Dermis blood vessel endothelial cell (primary cell): Measurements from ENCODE around the gene CDKN3. TPM values are rescaled to one million over a fixed set of nuclear protein-coding genes. Genes with fewer than 3 reads are reported as not detected.
"Not testable (repeated sequence)": the region's sequence is repeated elsewhere in the genome, so short reads cannot be mapped to it uniquely, and the experiment has no call there.

Source experiments
- DNase-seq: peaks from one replicate; pipeline ENCODE4 v3.0.0; 2010
- total RNA-seq: library from RNA; depleted of rRNA; stranded (reverse); fragments of >200 nt; gene quantifications from 2 replicates; pipeline ENCODE4 v1.2.3, GENCODE V29; 2014

The CDKN3 gene
- total RNA-seq, 1 donor from 2014 or later, result 34.4 TPM

DNA sequence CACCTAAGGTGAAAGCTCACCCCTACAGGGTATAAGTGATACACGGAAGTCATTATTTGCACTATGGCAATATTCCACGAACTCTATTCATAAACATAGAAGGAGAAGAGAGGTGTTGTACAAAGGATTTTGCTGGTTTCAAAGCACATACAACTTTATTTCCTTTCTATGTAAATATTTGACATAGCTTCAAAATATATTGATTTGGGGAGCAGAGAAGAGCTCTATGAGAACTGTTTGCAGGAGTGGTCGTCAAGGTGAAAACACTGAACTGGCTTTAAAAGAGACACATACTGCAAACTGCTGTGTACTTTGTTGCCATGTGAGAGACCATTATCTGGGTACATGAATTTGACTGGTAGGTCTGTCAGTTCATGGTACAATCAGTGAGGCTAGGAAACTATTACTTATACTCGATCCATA is 27.7 kb downstream of the CDKN3 start:
- DNase-seq, result no peak

DNA sequence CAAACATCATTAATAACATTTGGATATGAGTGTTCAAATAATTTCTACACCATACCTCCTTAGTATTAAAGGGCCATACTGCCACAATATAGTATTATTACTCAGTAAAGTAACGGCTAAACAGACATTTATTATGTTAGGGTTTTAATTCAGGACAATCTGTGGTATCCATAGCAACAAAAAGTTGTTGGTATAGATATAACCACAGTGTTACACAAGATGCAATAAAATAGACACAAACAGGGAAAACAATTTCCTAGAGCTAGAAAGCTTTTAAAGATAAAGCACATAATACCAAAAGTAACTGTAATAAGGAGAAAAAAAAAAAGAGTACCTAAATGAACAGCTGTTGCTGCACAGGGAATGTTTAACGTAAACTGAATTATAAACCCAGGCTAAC is 28.3 kb downstream of the CDKN3 start:
- no peak for DNase-seq

DNA sequence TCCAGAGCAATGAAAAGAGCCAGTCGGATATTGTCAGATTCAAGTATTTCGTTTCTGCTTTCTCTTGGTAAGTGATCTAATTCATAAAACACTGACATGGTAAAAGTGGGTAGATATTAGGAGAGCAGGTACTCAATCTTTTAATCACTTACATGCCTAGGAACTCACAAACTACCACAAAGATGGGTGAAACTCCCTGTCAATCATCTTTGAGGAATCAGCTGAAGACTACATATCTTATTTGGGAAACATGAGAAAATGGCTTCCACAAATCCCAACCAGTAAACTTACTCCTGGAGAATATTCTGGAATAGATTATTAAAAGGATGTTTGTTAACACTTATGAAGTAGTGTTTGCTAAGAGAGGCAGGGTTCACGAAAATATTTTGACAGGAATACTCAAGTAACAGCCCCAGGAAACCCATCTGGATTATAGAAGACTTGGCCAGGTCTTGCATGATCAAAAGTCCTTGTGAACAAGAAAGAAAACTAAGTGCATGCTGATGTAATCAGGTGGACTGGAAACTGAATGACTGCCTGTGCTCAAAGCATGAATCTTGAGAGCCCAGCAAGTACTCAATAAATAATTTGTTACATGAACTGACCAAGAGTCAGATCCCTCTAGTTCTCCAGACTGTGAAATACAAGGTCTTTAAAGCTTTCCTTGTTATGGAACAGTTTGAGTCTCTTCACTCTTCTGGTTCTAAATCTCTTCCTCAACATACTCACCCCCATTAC is 28.9 kb downstream of the CDKN3 start:
- no peak for DNase-seq

- DNase-seq, result no peak
Observed at GRCh38 chr14:54427871-54428270, 31.1 kb downstream of the CDKN3 start.

DNA sequence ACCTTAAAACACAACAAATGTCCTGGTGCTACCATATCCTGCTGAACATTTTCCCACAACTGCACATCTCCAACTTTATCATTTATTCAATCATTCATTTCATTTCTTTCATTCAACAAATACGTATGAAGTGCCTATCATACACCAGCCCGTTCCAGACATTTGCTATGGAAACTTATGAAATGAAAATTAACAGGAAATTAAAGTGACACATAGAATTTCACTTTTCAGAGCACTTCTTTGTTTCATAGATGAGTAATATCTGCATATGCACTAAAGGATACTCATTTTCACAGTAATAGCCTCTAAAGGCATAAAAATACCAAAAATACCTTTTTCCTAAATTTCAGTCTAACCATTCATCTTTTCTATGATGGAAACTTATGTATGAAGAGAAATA is 31.7 kb downstream of the CDKN3 start:
- DNase-seq, result peak; percentile 10

DNA sequence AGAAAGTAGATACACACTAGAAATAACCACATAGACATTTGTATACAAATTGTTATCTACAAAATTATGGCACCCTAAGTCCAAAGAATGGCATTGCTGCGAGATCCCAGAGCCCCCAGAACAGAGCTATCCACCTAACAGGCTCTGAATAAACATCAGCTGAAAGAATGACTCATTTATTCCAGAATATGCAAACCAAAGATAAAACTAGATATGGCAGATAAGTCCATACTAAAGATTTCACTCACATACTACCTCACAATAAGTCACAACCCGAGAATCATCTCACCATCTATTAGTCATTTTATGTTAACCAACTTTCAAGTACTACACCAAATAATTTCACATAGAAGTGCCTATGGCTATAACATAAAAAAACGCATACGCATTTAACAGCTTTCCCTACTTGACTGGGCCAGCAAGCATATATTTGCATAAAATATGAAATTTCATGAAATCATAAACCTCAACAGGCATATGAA is 38.7 kb downstream of the CDKN3 start:
- peak; percentile 74 for DNase-seq

DNA sequence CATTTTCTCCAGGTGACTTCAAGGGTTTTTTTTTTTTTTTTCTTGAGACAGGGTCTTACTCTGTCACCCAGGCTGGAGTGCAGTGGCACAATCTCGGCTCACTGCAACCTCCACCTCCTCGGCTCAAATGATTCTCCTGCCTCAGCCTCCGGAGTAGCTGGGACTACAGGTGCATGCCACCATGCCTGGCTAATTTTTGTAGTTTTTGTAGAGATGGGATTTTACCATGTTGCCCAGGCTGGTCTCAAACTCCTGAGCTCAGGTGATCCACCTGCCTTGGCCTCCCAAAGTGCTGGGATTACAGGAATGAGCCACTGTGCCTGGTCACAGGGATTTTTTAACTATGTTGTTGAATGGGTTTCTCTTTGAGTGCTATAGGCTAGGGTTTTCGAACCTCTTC is 41.1 kb downstream of the CDKN3 start:
- DNase-seq, result not testable (repeated sequence)

- no peak for DNase-seq
Observed at GRCh38 chr14:54438703-54439102, 41.9 kb downstream of the CDKN3 start.

DNA sequence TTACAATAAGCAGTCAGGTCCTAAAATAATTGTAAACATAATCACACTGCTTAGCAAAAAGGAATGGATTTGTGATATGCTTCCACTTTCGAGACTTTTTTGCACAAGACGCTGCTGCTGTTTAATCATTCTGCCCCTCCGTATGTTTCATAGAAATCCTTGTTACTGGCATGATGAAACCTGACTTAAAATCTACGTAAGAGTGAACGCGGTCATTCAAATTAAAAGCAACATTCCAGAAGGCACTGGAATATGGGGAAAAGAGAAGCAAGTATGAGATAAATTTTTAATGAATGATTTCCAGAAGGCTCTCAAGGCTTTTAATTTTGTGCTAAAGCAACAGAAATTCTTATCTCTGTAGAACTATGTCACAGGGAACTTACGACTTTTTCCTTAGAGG is 43.2 kb downstream of the CDKN3 start:
- DNase-seq, result no peak

- DNase-seq, result peak; percentile 21
Observed at GRCh38 chr14:54440476-54440872, 43.7 kb downstream of the CDKN3 start.

GRCh38 chr14:54440873-54441868 is 44.4 kb downstream of the CDKN3 start, which contains the start of gene CNIH1:
Gene CNIH1, minus strand, starts transcription at chr14:54441374. Its CDS starts 47 bp downstream, at chr14:54441327.
- DNase-seq, result peak; percentile 94

- DNase-seq, result not testable (repeated sequence)
Observed at GRCh38 chr14:54442961-54443360, 46.2 kb downstream of the CDKN3 start.

- no peak for DNase-seq
Observed at GRCh38 chr14:54443981-54444380, 47.2 kb downstream of the CDKN3 start.

- DNase-seq, result no peak
Observed at GRCh38 chr14:54444681-54445080, 47.9 kb downstream of the CDKN3 start.

GRCh38 chr14:54446161-54446693 is 49.4 kb downstream of the CDKN3 start:
- DNase-seq, result no peak

- no peak for DNase-seq
Observed at GRCh38 chr14:54447231-54447692, 50.5 kb downstream of the CDKN3 start.

DNA sequence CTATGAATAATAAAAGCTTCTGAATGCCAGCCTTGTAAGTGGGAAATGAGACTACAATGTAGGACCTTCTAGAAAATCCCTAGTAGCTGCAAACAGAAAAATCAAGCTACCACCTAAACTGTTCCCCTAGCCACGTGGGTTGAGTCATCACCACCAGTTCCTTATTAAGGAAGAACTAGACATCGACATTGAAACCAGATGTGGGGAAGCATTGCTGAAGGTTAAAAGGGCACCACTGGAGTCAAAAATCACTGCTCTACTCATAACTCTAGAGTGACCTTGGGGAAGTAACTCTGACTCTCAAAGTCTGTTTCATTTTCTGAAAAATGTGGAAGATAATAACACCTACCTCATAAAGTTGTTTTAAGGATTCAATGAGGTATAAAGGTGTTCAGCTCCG is 53.7 kb downstream of the CDKN3 start:
- no peak for DNase-seq

- DNase-seq, result no peak
Observed at GRCh38 chr14:54451121-54451601, 54.4 kb downstream of the CDKN3 start.

GRCh38 chr14:54451961-54452360 is 55.2 kb downstream of the CDKN3 start:
- no peak for DNase-seq

GRCh38 chr14:54453252-54453651 is 56.4 kb downstream of the CDKN3 start:
- no peak for DNase-seq

- DNase-seq, result not testable (repeated sequence)
Observed at GRCh38 chr14:54453990-54454389, 57.2 kb downstream of the CDKN3 start.

DNA sequence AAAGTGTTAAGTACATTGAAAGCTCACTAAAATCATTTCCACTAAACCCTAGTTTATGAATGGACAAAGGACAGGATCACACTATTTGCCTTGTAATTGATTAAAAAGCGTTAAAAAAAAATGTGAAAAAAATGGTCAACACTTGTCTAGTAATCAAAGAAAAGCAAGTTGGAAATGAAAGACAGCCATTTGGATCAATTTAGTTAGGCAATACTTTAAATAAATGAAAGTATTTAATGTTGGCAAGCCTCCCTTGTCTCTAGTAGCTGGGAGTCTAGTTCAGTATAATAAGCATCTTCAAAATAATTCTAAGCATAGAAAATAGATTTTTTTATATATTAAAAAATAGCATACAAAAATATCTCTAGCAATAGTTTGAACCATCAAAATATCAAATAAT is 58.6 kb downstream of the CDKN3 start:
- no peak for DNase-seq
